PC-3 (cell line): Measurements from ENCODE around the gene SH3RF3. TPM values are rescaled to one million over a fixed set of nuclear protein-coding genes. Genes with fewer than 3 reads are reported as not detected.

ENCODE experiments used
- ATAC-seq: fragments of 200-7000 bp; cut with Tn5 transposase; 2 replicates; pipeline ENCODE4 v1.9.1; 2020; ENCODE audit warnings: mild to moderate bottlenecking, moderate library complexity
- BruUV-seq: library from RNA; stranded (reverse); fragments of 400-500 nt; replicated peaks from 2 replicates; lab custom pipeline; 2021; lab: Mats Ljungman, UMichigan
- CTCF ChIA-PET: fragments of 300-600 bp; sonication (Branson Sonifier 250); formaldehyde crosslinking; loops from one replicate; lab custom pipeline; 2022; ENCODE audit warnings: antibody characterized with exemption; lab: Charles Lee
- POLR2A ChIA-PET: fragments of 300-600 bp; sonication (Branson Sonifier 250); formaldehyde crosslinking; loops from one replicate; lab custom pipeline; 2022; ENCODE audit warnings: antibody characterized with exemption; ENCODE audit not compliant: unreplicated experiment; lab: Charles Lee
- DNase-seq: peaks from one replicate; pipeline ENCODE4 v3.0.0-alpha.2; 2015
- H2AFZ ChIP-seq: fragments of 300-600 bp; sonication (generic); 2 replicates; pipeline ENCODE4 v1.6.0; 2016; ENCODE audit warnings: antibody characterized with exemption, low read length
- H3F3A ChIP-seq: fragments of 300-600 bp; sonication (generic); one replicate; pipeline ENCODE4 v1.6.0; 2017; ENCODE audit warnings: antibody characterized with exemption, low read length, control low read depth, mild to moderate bottlenecking; ENCODE audit not compliant: unreplicated experiment
- H3K27ac ChIP-seq: fragments of 300-600 bp; sonication (generic); 2 replicates; pipeline ENCODE4 v1.5.1; 2016; ENCODE audit warnings: mild to moderate bottlenecking, low read length
- H3K27me3 ChIP-seq: fragments of 300-600 bp; sonication (generic); 2 replicates; pipeline ENCODE4 v1.6.1; 2016; ENCODE audit warnings: low read length, mixed read lengths
- H3K36me3 ChIP-seq: fragments of 300-600 bp; sonication (generic); 2 replicates; pipeline ENCODE4 v1.6.1; 2016; ENCODE audit warnings: low read depth, mixed run types, low read length, mixed read lengths
- H3K4me1 ChIP-seq: fragments of 300-600 bp; sonication (generic); 2 replicates; pipeline ENCODE4 v1.5.1; 2016; ENCODE audit warnings: low read length; ENCODE audit not compliant: insufficient read depth
- H3K4me2 ChIP-seq: fragments of 300-600 bp; sonication (generic); 2 replicates; pipeline ENCODE4 v1.6.0; 2016; ENCODE audit warnings: low read length
- H3K4me3 ChIP-seq: fragments of 300-600 bp; sonication (generic); 2 replicates; pipeline ENCODE4 v1.5.1; 2016; ENCODE audit warnings: mild to moderate bottlenecking, low read length, mixed read lengths
- H3K79me2 ChIP-seq: fragments of 300-600 bp; sonication (generic); 2 replicates; pipeline ENCODE4 v1.6.1; 2017; ENCODE audit warnings: low read length, mixed read lengths
- H3K9ac ChIP-seq: fragments of 300-600 bp; sonication (generic); 2 replicates; pipeline ENCODE4 v1.6.0; 2016; ENCODE audit warnings: mild to moderate bottlenecking, low read length
- H3K9me2 ChIP-seq: fragments of 300-600 bp; sonication (generic); replicated peaks from 2 replicates; pipeline ENCODE4 v1.6.1; 2016; ENCODE audit warnings: mixed run types, low read length, mixed read lengths
- H3K9me3 ChIP-seq: fragments of 300-600 bp; sonication (generic); 2 replicates; pipeline ENCODE4 v1.6.1; 2016; ENCODE audit warnings: low read length, mixed read lengths
- H4K20me1 ChIP-seq: fragments of 300-600 bp; sonication (generic); 2 replicates; pipeline ENCODE4 v1.6.1; 2016; ENCODE audit warnings: low read length, mixed read lengths
- EZH2 ChIP-seq: fragments of 300-600 bp; sonication (generic); IDR thresholded peaks from one replicate; pipeline ENCODE4 v1.6.1; 2017; ENCODE audit warnings: antibody characterized with exemption, mild to moderate bottlenecking, low read length; ENCODE audit not compliant: unreplicated experiment
- EZH2phosphoT487 ChIP-seq: fragments of 300-600 bp; sonication (generic); IDR thresholded peaks from 2 replicates; pipeline ENCODE4 v1.6.1; 2018; ENCODE audit warnings: mild to moderate bottlenecking, antibody characterized with exemption, low read length, borderline replicate concordance
- intact Hi-C: fragments of 100-400 bp; cut with micrococcal nuclease; formaldehyde crosslinking; loops from 2 replicates; pipeline ENCODE4 v1.9.0; 2023
- total RNA-seq: library from RNA; depleted of rRNA; stranded (reverse); fragments of >200 nt; gene quantifications from 2 replicates; pipeline ENCODE4 v1.2.3, GENCODE V29; 2014
- TF ChIP-seq, protein P1 (sequence below): fragments of 300-600 bp; sonication (generic); conservative IDR thresholded peaks from 2 replicates; pipeline ENCODE4 v1.5.1; 2017; ENCODE audit warnings: antibody characterized with exemption, low read depth, mild to moderate bottlenecking, low read length

Gene SH3RF3
- total RNA-seq, 1 experiment from 2014 or later, result 11.7 TPM

GRCh38 chr2:109326306-109326705, 197.3 kb downstream of the SH3RF3 start:
- no TSS peak for BruUV-seq

DNA sequence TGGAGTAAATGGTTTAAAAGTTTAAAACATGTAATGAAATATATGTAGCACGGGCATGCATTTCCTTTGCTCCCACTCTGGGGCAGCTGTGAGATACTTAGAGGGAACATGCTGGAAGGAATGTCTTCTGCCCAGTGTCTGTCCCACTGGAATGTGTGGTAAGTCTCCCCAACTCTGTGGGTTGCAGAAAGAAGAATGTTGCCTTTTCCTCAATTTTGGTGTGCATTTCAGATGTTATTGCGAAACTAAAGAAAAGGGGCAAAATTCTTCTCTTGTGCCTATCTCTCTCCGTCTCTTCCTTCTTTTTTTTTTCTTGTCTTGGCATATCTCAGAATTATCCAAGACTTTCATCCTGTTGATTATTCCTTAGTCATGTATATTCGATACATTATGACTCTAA, 201.1 kb downstream of the SH3RF3 start:
- H3K27ac ChIP-seq, result peak overlapping the region; percentile 93
- H3K79me2 ChIP-seq, result peaks cover 78% of the 10 kb centered on the region
- no TSS peak for BruUV-seq
- intact Hi-C loops, result loop anchor here (5.0 kb wide), 2 partner anchors 167 to 203 kb away; partner anchors contain the start of gene SH3RF3
- H2AFZ ChIP-seq, result no peak overlapping the region
- no peaks in the 10 kb centered on the region for H3K9me2 ChIP-seq
- H3K9me3 ChIP-seq, result no peaks in the 10 kb centered on the region
- peak overlapping the region; percentile 20 for H3K4me2 ChIP-seq
- H3K36me3 ChIP-seq, result peaks cover 3% of the 10 kb centered on the region; the same call in 1 of the 2 replicates
- POLR2A ChIA-PET, result no interaction called here
- H3K4me1 ChIP-seq, result peaks cover 76% of the 10 kb centered on the region
- no peaks in the 10 kb centered on the region for H3F3A ChIP-seq
- no peaks in the 10 kb centered on the region for H4K20me1 ChIP-seq
- no peak overlapping the region for H3K4me3 ChIP-seq
- H3K27me3 ChIP-seq, result no peaks in the 10 kb centered on the region
- CTCF ChIA-PET, result no interaction called here
- no peak for ATAC-seq
- no peak overlapping the region for H3K9ac ChIP-seq
- DNase-seq, result peak; percentile 58
- no peak for TF ChIP-seq EZH2
- TF ChIP-seq, protein P1, sequence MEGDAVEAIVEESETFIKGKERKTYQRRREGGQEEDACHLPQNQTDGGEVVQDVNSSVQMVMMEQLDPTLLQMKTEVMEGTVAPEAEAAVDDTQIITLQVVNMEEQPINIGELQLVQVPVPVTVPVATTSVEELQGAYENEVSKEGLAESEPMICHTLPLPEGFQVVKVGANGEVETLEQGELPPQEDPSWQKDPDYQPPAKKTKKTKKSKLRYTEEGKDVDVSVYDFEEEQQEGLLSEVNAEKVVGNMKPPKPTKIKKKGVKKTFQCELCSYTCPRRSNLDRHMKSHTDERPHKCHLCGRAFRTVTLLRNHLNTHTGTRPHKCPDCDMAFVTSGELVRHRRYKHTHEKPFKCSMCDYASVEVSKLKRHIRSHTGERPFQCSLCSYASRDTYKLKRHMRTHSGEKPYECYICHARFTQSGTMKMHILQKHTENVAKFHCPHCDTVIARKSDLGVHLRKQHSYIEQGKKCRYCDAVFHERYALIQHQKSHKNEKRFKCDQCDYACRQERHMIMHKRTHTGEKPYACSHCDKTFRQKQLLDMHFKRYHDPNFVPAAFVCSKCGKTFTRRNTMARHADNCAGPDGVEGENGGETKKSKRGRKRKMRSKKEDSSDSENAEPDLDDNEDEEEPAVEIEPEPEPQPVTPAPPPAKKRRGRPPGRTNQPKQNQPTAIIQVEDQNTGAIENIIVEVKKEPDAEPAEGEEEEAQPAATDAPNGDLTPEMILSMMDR, result no peak
- TF ChIP-seq EZH2phosphoT487, result no peak

More at GRCh38 chr2:109326306-109326705, 197.3 kb downstream of the SH3RF3 start:
- Histone ChIP-seq H3K9me3 (no peaks in the 10 kb centered on the region), H3K4me1 (peaks cover 70% of the 10 kb centered on the region), H3K36me3 (peaks cover 3% of the 10 kb centered on the region; the same call in 1 of the 2 replicates), H3K27ac (no peak overlapping the region), H3K9me2 (no peaks in the 10 kb centered on the region), H3K9ac (no peak overlapping the region), H3K4me3 (no peak overlapping the region), H3F3A (no peaks in the 10 kb centered on the region), H3K4me2 (no peak overlapping the region), H2AFZ (no peak overlapping the region), H3K27me3 (no peaks in the 10 kb centered on the region), H3K79me2 (peaks cover 74% of the 10 kb centered on the region), H4K20me1 (no peaks in the 10 kb centered on the region)
- CTCF ChIA-PET, result no interaction called here
- intact Hi-C loops, result no loop called here
- TF ChIP-seq EZH2, result no peak
- TF ChIP-seq, protein P1, result no peak
- no peak for TF ChIP-seq EZH2phosphoT487
- ATAC-seq (no peak), DNase-seq (no peak)
- POLR2A ChIA-PET, result interaction anchor here (0.6 kb wide), 1 partner anchor 110 kb away, joined by 3 read pairs; no protein-coding TSS in a partner anchor

DNA sequence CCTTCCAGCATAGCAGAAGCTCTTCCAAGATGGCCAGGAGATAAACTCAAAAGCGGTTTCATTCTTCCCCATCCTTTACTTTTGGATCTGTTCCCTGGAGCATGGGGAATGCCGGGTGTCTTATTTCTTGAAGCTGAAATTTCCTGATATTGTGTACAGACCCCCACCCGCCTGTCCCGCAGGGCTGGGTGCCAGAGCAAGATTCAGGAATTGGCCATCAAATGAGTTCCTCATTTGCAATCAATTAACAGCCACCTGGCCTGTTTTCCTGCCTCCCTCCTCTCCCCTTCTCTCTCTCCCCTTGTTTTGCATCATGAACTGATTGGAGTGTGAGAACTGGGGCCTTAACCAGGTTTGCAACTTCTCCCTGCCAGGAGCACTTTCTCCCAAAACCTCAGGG, 202.1 kb downstream of the SH3RF3 start:
- DNase-seq (no peak), ATAC-seq (no peak)
- ChIA-PET CTCF (no interaction called here), POLR2A (interaction anchor here (0.7 kb wide), 1 partner anchor 26 kb away, joined by 3 read pairs; no protein-coding TSS in a partner anchor)
- Histone ChIP-seq H3K4me1 (peaks cover 76% of the 10 kb centered on the region), H3F3A (no peaks in the 10 kb centered on the region), H3K4me3 (no peak overlapping the region), H4K20me1 (no peaks in the 10 kb centered on the region), H3K36me3 (peaks cover 3% of the 10 kb centered on the region; the same call in 1 of the 2 replicates), H3K9me3 (no peaks in the 10 kb centered on the region), H3K27ac (peak overlapping the region; percentile 93), H2AFZ (no peak overlapping the region), H3K4me2 (peak overlapping the region; percentile 95), H3K27me3 (no peaks in the 10 kb centered on the region), H3K79me2 (peaks cover 75% of the 10 kb centered on the region), H3K9ac (no peak overlapping the region), H3K9me2 (no peaks in the 10 kb centered on the region)
- no TSS peak for BruUV-seq
- intact Hi-C loops, result loop anchor here (5.0 kb wide), 2 partner anchors 166 to 204 kb away; partner anchors contain the start of gene SH3RF3
- TF ChIP-seq EZH2 (no peak), EZH2phosphoT487 (no peak)
- TF ChIP-seq, protein P1, result no peak
